Measurements from ENCODE around the gene PAX9.

The PAX9 gene

DNA sequence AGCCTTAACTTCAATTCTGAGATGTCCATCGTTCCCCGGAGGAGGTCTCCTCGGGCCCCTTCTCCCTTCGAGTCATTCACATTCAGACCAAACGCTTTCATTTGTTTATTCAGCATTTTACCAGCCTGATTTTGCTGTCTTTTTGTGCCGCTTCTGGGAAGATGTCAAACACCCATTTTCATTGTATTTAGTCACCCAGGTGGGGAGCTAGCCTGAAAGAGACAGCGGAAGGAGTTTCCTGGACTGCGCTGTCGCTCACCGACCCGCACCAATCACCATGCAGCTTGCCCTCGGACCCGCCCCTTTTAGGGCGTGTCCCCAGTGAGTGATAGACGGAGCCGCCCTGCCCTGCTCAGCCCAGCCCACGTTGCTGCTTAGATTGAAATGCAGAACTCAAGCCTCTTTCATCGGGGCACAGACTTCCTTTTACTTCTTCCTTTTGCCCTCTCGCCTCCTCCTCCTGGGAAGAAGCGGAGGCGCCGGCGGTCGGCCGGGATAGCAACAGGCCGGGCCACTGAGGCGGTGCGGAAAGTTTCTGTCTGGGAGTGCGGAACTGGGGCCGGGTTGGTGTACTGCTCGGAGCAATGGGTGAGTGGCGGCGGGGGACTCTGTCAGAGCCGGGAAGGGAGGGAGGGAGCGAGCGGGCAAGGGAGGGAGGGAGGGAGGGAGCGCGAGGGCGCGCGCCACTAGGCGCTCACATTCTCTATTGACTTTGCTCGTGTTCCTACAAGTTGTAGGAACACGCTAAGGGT lies at the start of gene PAX9:
Gene PAX9 (plus strand): TSS at position 355 of the 752 bp plus-strand sequence. CDS start 230 bp downstream, at position 585.
- Histone ChIP-seq H3K9me3 (ENCODE audit: low read length) (no peaks in the 10 kb centered on the region), H3K36me3 (ENCODE audit: insufficient read depth, low read length) (no peaks in the 10 kb centered on the region), H3K4me1 (ENCODE audit: insufficient read depth, low read length) (peaks cover 46% of the 10 kb centered on the region), H3K27me3 (ENCODE audit: insufficient read depth, low read length) (peaks cover 95% of the 10 kb centered on the region), H2AFZ (ENCODE audit: low read depth, low read length) (peak within 1 kb of the TSS; percentile 6), H3K4me3 (ENCODE audit: low read length) (peak within 1 kb of the TSS; percentile 42)

DNA sequence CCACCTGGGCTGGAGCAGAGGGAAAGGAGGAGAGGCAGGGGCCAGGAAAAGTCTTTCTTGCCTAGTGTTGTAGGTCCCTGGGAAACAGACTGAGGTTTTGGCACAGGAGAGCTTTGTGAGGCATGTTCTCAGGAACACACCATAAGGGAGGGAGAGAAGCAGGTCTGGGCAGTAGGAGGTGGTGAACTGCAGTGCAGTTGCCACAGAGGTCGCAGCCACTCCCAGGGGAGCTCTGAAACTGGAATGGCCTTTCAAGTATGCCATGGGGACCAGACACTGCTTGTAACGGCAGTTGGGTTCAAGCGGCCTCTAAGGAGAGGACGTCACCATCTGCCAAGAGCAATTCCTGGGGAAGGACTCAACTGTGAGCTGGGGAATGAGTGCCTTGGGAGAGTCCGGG lies 43.8 kb upstream of the PAX9 start:
- Histone ChIP-seq H3K36me3 (ENCODE audit: insufficient read depth, low read length) (no peaks in the 10 kb centered on the region), H3K4me3 (ENCODE audit: low read length) (no peak overlapping the region), H3K9me3 (ENCODE audit: low read length) (no peaks in the 10 kb centered on the region), H3K27me3 (ENCODE audit: insufficient read depth, low read length) (peaks cover 15% of the 10 kb centered on the region), H3K4me1 (ENCODE audit: insufficient read depth, low read length) (no peaks in the 10 kb centered on the region), H2AFZ (ENCODE audit: low read depth, low read length) (no peak overlapping the region)

DNA sequence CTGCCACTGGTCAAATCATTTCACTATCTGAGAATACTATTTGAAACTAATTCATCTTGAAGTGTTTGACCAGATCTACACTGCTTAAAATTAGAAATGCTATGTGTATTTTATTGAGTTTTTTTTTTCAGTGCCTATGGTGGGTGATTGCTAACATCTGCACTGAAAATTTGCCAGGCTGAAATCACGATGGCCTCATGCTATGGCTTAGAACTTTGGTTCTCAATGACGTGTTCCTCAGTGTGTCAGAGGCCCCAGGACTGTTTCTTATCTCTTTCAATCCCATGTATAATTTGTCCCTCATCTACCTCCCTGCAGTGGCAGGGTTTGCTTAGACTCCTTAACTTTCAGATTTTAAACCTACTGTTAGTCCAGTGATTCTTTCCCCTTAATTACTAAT lies 43.0 kb upstream of the PAX9 start:
- H3K36me3 ChIP-seq (ENCODE audit: insufficient read depth, low read length): no peaks in the 10 kb centered on the region
- H3K27me3 ChIP-seq (ENCODE audit: insufficient read depth, low read length): peaks cover 15% of the 10 kb centered on the region
- H3K4me3 ChIP-seq (ENCODE audit: low read length): no peak overlapping the region
- no peak overlapping the region for H2AFZ ChIP-seq (ENCODE audit: low read depth, low read length)
- no peaks in the 10 kb centered on the region for H3K4me1 ChIP-seq (ENCODE audit: insufficient read depth, low read length)
- no peaks in the 10 kb centered on the region for H3K9me3 ChIP-seq (ENCODE audit: low read length)

DNA sequence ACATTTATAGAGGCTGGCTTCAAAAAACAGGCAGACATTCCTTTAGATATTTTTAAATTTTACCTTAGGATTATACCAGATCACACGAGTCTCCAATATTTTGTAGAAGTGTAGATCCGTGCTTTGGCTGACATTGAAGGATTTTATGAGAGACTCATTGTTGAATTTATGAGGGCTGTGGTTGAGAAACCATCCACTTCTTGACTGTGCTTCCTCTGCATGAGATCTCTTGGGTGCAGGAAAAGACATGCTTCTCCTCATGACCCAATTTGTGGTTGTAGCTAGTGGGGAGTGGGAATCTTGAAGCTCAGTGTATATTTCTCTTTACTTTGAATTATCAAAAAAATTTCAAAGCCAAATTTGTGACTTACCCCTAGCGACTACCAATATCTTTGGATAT lies 42.5 kb upstream of the PAX9 start:
- Histone ChIP-seq H3K9me3 (ENCODE audit: low read length) (no peaks in the 10 kb centered on the region), H3K4me3 (ENCODE audit: low read length) (no peak overlapping the region), H2AFZ (ENCODE audit: low read depth, low read length) (no peak overlapping the region), H3K36me3 (ENCODE audit: insufficient read depth, low read length) (no peaks in the 10 kb centered on the region), H3K4me1 (ENCODE audit: insufficient read depth, low read length) (no peaks in the 10 kb centered on the region), H3K27me3 (ENCODE audit: insufficient read depth, low read length) (peaks cover 15% of the 10 kb centered on the region)

DNA sequence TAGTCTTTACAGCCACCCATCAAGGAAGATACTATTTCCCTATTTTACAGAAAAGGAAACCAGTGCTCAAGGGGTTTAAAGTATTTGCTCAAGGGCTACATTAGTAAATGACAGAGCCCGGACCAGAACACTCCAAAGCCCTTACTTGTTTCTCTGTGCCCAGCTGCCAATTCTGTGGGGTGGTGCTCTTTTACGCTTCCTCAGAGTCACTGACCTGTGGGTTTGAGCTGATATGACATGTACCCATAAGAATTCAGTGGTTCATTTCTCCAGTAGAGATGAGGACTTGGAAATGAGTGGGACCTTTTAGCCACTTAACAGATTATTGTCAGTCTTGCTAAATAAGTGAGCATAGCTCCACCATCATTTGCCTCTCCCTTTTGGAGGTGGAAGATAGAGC lies 41.8 kb upstream of the PAX9 start:
- Histone ChIP-seq H3K27me3 (ENCODE audit: insufficient read depth, low read length) (peaks cover 15% of the 10 kb centered on the region), H3K36me3 (ENCODE audit: insufficient read depth, low read length) (no peaks in the 10 kb centered on the region), H2AFZ (ENCODE audit: low read depth, low read length) (no peak overlapping the region), H3K4me3 (ENCODE audit: low read length) (no peak overlapping the region), H3K4me1 (ENCODE audit: insufficient read depth, low read length) (no peaks in the 10 kb centered on the region), H3K9me3 (ENCODE audit: low read length) (no peaks in the 10 kb centered on the region)

DNA sequence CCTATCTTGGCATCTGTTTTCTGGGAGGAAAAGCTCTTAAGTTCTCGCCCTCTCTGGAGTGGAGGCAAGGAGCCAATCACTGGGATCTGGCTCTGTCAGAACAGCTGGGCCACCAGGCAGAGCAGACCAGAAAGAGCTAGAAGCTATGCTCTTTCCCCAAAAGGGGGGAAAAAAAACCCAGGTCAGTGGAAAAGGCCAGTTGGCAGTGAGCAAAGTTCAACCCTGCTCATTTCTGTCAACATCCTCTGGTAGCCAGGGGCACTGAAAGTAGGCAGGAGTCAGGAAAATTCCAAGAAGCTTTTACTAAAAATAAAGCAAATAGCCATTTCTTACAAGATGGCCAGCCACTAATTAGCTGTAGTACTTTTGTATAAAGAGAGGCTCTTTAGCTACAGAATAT lies 36.6 kb upstream of the PAX9 start:
- H2AFZ ChIP-seq (ENCODE audit: low read depth, low read length): no peak overlapping the region
- no peaks in the 10 kb centered on the region for H3K36me3 ChIP-seq (ENCODE audit: insufficient read depth, low read length)
- no peaks in the 10 kb centered on the region for H3K9me3 ChIP-seq (ENCODE audit: low read length)
- no peak overlapping the region for H3K4me3 ChIP-seq (ENCODE audit: low read length)
- H3K4me1 ChIP-seq (ENCODE audit: insufficient read depth, low read length): no peaks in the 10 kb centered on the region
- peaks cover 16% of the 10 kb centered on the region for H3K27me3 ChIP-seq (ENCODE audit: insufficient read depth, low read length)

DNA sequence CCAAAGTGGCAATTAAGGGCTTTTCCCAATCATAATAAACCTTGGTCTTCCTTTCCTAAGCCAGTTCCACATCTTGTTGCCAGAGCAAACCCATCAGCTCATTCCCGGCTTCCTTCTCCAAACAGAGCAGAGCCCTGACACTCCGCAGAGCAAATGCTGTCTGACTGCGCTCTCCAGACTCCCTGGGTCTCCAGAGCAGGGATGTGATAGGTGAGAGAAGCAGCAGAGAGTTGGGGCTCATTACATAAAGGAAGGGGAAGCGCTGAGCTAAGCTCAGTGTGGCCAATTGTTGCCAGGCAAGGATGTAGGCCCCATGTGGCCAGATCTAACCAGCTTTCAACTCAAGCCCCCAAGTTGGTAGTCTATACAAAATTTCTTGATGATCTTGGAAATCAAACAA lies 36.2 kb upstream of the PAX9 start:
- Histone ChIP-seq H3K4me1 (ENCODE audit: insufficient read depth, low read length) (no peaks in the 10 kb centered on the region), H2AFZ (ENCODE audit: low read depth, low read length) (no peak overlapping the region), H3K27me3 (ENCODE audit: insufficient read depth, low read length) (peaks cover 16% of the 10 kb centered on the region), H3K9me3 (ENCODE audit: low read length) (no peaks in the 10 kb centered on the region), H3K4me3 (ENCODE audit: low read length) (no peak overlapping the region), H3K36me3 (ENCODE audit: insufficient read depth, low read length) (no peaks in the 10 kb centered on the region)

DNA sequence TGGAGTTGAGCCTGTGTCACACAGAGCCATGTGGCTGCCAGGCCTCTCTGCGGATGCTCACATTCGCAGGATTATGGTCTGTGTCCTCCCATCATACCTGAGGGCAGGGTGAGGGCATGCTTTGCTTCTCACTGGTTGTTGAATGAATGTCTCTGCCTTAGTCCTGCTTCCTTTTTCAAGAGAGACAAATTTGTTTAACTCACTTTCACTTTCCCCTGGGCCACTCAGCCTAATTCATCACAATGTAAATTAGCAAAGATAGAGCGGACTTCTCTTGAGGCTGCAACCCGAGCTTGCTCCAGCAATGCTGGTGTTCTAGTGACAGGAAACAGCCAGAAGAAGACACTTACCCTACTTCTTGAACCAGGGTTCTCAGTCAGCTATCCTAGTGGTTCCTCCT lies 35.5 kb upstream of the PAX9 start:
- H3K4me3 ChIP-seq (ENCODE audit: low read length): no peak overlapping the region
- no peak overlapping the region for H2AFZ ChIP-seq (ENCODE audit: low read depth, low read length)
- H3K36me3 ChIP-seq (ENCODE audit: insufficient read depth, low read length): no peaks in the 10 kb centered on the region
- H3K4me1 ChIP-seq (ENCODE audit: insufficient read depth, low read length): no peaks in the 10 kb centered on the region
- H3K9me3 ChIP-seq (ENCODE audit: low read length): no peaks in the 10 kb centered on the region
- H3K27me3 ChIP-seq (ENCODE audit: insufficient read depth, low read length): peaks cover 16% of the 10 kb centered on the region

DNA sequence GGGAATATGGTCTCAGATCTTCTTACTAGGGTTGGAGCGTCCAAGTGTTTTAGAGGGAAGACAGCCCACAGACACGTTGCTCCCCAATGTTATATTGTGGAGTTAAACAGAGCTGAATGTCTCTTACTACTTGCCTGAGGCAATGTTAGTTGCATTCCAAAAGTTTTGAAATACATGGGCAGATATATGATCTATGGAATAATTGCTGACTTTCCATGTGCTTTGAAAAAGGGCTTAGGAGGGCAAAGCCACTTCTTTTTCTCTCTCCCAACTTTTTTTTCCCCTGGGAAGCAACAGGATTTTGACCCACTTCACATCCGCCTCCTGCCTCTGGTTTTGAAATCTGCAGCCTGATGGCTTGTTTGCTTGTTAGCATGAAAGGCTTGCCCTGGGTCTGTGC lies 33.7 kb upstream of the PAX9 start:
- no peaks in the 10 kb centered on the region for H3K9me3 ChIP-seq (ENCODE audit: low read length)
- no peak overlapping the region for H3K4me3 ChIP-seq (ENCODE audit: low read length)
- no peaks in the 10 kb centered on the region for H3K36me3 ChIP-seq (ENCODE audit: insufficient read depth, low read length)
- no peak overlapping the region for H2AFZ ChIP-seq (ENCODE audit: low read depth, low read length)
- no peaks in the 10 kb centered on the region for H3K4me1 ChIP-seq (ENCODE audit: insufficient read depth, low read length)
- H3K27me3 ChIP-seq (ENCODE audit: insufficient read depth, low read length): peaks cover 18% of the 10 kb centered on the region

DNA sequence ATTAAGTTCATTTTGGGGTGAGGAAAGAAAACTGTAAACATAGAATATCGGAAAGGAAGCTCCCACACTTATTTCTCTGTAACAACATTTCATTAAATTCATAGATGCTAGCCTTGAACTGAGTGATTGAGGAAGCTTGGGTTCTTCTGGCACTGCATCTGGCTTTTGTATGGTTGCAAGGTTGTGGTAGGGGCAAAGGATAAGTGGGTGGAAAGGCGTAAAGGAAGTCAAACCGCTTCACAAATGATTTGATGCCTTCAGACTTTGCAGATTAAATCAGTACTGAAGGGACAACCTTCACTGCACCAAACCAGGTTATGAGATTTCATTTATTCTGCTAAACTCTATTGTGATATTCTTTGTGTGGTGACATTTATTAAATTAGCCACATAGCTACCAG lies 28.1 kb upstream of the PAX9 start:
- H3K9me3 ChIP-seq (ENCODE audit: low read length): no peaks in the 10 kb centered on the region
- H3K36me3 ChIP-seq (ENCODE audit: insufficient read depth, low read length): no peaks in the 10 kb centered on the region
- no peak overlapping the region for H3K4me3 ChIP-seq (ENCODE audit: low read length)
- H3K27me3 ChIP-seq (ENCODE audit: insufficient read depth, low read length): peaks cover 8% of the 10 kb centered on the region
- H3K4me1 ChIP-seq (ENCODE audit: insufficient read depth, low read length): no peaks in the 10 kb centered on the region
- no peak overlapping the region for H2AFZ ChIP-seq (ENCODE audit: low read depth, low read length)

DNA sequence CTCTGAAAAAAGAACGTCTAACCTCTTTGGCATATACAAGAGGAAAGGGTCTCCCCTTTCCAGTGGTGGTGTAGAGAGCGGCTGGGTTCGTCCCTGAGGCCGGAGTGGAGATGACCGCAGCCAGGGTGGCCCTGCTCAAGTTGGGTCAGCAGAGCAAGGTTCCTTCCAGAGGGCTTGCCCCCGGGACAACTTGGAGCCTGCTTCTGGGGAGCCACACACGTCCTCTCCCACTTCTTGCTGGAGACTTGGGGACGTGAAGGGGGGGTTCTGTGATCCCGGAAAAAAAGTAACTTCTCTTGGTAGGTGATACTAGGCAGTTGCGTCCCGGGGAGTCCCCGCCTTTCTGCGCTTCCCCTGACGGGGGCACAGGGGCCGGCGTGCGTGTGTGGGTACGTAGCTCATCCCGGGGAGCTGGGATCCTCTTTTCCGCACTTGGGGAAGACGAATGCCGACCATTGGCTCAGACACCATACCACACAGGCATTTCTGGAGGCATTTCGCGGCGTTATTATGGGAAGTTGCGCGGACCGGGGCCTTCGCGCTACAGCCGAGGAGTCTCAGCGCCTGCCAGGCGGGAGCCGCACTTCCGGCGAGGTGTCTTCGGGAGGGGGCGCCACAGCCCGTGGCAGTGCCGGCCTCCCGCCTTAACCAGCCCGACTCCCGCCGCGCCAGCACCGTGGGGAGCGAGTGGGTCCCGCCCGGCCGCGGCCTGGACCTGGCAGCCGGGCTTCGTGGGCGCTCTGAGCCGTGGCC lies 14.8 kb upstream of the PAX9 start:
- peaks cover 5% of the 10 kb centered on the region for H3K4me1 ChIP-seq (ENCODE audit: insufficient read depth, low read length)
- peak overlapping the region; percentile 53 for H3K4me3 ChIP-seq (ENCODE audit: low read length)
- H3K9me3 ChIP-seq (ENCODE audit: low read length): no peaks in the 10 kb centered on the region
- H3K36me3 ChIP-seq (ENCODE audit: insufficient read depth, low read length): no peaks in the 10 kb centered on the region
- peaks cover 75% of the 10 kb centered on the region for H3K27me3 ChIP-seq (ENCODE audit: insufficient read depth, low read length)
- H2AFZ ChIP-seq (ENCODE audit: low read depth, low read length): peak overlapping the region; percentile 98

DNA sequence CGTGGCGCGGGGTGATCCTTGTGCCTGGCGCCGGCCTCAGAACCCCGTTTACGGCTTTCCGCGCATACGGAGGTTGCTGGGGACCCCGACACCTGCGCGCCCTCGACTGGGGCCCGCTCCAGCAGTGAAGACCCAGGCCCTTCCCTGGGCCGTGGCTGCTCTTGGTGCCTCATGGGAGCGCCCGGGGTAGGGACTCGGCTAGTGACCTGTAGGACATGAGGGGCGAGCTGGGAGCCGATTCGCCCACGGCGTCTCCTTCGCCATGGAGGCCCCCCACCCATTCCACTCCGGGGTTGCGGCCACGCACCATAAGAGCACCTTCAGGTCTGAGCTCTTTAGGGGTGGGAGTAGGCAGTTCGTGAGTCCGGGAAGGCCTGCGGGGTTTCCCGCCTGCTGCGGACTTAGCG lies 14.2 kb upstream of the PAX9 start:
- no peaks in the 10 kb centered on the region for H3K36me3 ChIP-seq (ENCODE audit: insufficient read depth, low read length)
- H3K4me1 ChIP-seq (ENCODE audit: insufficient read depth, low read length): peaks cover 5% of the 10 kb centered on the region
- peak overlapping the region; percentile 98 for H2AFZ ChIP-seq (ENCODE audit: low read depth, low read length)
- H3K27me3 ChIP-seq (ENCODE audit: insufficient read depth, low read length): peaks cover 77% of the 10 kb centered on the region
- H3K9me3 ChIP-seq (ENCODE audit: low read length): no peaks in the 10 kb centered on the region
- H3K4me3 ChIP-seq (ENCODE audit: low read length): peak overlapping the region; percentile 53

DNA sequence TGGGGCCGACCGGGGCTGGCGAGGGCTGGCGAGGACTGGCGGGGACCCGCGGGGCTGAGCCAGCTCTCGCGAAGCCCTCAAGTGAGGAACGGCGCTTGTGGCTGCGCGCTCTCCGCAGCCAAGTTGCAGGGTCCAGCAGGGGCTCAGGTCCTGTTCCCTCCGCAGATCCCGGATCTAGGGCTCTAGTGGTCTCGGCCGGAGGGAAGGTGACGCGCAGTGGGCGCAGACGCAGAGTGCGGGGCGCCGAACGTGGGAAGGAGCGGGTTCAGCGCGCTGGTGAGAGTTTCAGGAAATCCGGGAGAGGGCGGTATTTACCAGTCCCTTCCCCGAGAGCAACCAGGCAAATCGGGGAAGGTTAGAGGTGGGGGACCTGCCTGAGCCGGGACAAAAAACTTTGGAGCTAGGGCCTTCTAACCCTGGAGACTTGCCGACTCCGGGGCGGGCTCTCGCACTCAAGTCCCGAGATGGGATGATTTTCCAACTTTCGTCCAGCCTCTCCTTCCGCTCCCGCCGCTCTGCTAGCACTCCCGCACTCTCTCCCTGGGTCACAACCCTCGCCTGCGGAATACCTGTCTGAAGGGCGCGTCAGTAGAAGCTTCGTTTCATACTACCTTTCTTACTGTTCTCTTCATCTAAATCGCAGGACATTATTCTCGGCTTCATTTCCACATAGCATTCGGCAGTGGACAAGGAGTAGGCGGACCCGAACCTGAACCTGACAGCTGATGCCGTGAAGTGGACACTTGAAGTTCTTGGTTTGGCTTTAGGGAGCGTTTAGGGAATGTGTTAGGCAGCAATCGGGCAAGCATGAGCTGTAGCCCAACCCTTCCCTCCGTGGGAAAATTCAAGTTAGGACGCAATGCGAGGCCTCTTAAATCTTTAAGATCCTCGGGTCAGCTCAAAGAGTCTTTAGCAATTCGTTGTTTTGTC lies 13.6 kb upstream of the PAX9 start:
- Histone ChIP-seq H3K36me3 (ENCODE audit: insufficient read depth, low read length) (no peaks in the 10 kb centered on the region), H3K27me3 (ENCODE audit: insufficient read depth, low read length) (peaks cover 83% of the 10 kb centered on the region), H2AFZ (ENCODE audit: low read depth, low read length) (peak overlapping the region; percentile 98), H3K4me1 (ENCODE audit: insufficient read depth, low read length) (peaks cover 5% of the 10 kb centered on the region), H3K9me3 (ENCODE audit: low read length) (no peaks in the 10 kb centered on the region), H3K4me3 (ENCODE audit: low read length) (peak overlapping the region; percentile 53)
